CD4-positive, alpha-beta T cell treated with Interleukin-6 for 4 hours (primary cell): Measurements from ENCODE around the gene ADSS2.

ENCODE experiments used
- DNase-seq: peaks from one replicate; pipeline ENCODE4 v3.0.0-alpha.2; 2020; ENCODE audit warnings: mixed read lengths

Gene ADSS2

DNA sequence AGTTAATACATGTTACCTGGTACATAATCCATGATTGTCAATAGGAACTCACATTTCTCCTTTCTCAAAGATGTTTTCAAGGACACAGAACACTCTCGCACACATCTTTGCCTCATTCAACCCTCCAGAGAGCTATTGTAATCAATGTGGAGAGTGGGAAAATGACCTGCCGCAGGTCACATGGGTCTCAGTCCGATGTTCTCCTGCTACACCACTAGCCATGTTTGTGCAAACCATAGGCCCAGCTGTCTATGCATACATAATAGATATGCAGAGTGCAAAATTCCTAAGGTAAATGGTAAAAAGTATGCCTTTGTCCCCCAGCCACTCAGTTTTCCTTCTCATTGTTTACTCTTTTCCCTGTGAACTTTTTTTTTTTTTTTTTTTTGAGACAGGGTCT, 89.2 kb downstream of the ADSS2 start:
- no peak for DNase-seq

DNA sequence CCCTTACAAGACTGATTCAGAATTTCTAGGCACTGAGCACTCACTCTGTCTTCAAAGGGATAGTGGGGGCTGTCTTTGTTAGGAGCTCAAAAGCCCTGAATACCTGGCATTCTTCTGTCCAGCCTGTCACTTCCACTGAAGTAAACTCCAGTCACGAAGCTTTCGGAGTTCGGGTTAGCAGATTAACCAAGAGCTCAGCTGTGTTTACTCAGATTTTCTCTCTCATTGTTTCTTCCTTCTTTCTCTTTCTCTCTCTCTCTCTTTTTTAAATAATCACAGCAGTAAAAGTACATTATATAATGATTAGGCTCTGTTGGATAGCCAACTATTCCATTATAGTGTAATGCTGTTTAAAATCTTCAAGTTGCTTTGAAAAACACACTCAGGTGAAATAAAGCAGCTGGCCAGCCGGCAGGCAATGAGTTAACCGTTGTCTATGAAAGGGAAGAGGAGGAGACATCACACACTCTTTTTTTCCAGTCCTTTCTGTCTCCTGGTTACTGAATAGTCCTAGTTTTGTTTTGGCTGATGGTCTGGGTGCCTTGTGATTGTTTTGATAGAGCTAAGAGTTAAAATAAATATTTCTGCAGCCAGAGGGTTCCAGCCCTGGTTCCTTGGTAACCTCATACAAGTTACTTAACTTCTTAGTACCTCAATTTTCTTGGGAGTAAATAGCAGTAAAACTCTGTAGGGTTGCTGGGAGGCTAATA, 89.8 kb downstream of the ADSS2 start:
- DNase-seq = no peak
